Activated T-cell treated with anti-CD3 and anti-CD28 coated beads for 4 hours (primary cell): ENCODE data around the gene CPZ.

Experiments
- DNase-seq: peaks from one replicate; pipeline ENCODE4 v3.0.0-alpha.2; 2020

The CPZ gene

GRCh38 chr4:8656711-8657380, 64.3 kb downstream of the CPZ start:
- no peak for DNase-seq

GRCh38 chr4:8657381-8658088, 65.0 kb downstream of the CPZ start:
- no peak for DNase-seq

GRCh38 chr4:8662776-8663175, 70.2 kb downstream of the CPZ start:
- no peak for DNase-seq

GRCh38 chr4:8664031-8664805, 71.7 kb downstream of the CPZ start:
- DNase-seq = no peak

GRCh38 chr4:8664976-8665375, 72.4 kb downstream of the CPZ start:
- no peak for DNase-seq

GRCh38 chr4:8665406-8666360, 73.1 kb downstream of the CPZ start:
- DNase-seq = no peak

GRCh38 chr4:8666581-8666980, 74.0 kb downstream of the CPZ start:
- no peak for DNase-seq
